Left lung (tissue), 10 donors: ENCODE measurements around the gene UPK3A. TPM values are rescaled to one million over a fixed set of nuclear protein-coding genes. Genes with fewer than 3 reads are reported as not detected.

Experiments
- ATAC-seq: fragments of 200-7000 bp; cut with Tn5 transposase; one replicate; pipeline ENCODE4 v1.9.1; 2020; ENCODE audit warnings: moderate library complexity
- DNase-seq, 4 donors: peaks; one replicate each; pipeline ENCODE4 v3.0.0-alpha.2; 2013 to 2020
- H3K27ac ChIP-seq, 2 donors: fragments of 200-600 bp; sonication (generic) in 1 of 2; one replicate each; pipeline versions ENCODE4 v1.5.0 to v1.8.0; 2020 to 2021
- H3K27me3 ChIP-seq, 2 donors: fragments of 200-600 bp; sonication (generic) in 1 of 2; one replicate each; pipeline versions ENCODE4 v1.5.0 to v1.8.0; 2020 to 2021
- H3K36me3 ChIP-seq, 2 donors: fragments of 200-600 bp; sonication (generic) in 1 of 2; one replicate each; pipeline versions ENCODE4 v1.5.0 to v1.8.0; 2020 to 2021
- H3K4me1 ChIP-seq, 2 donors: fragments of 200-600 bp; one replicate each; pipeline ENCODE4 v1.8.0; 2021
- H3K4me3 ChIP-seq, 2 donors: fragments of 200-600 bp; sonication (generic) in 1 of 2; one replicate each; pipeline versions ENCODE4 v1.5.0 to v1.8.0; 2020 to 2021; ENCODE audit warnings: mild to moderate bottlenecking in 1 of 2
- H3K9me3 ChIP-seq, 2 donors: fragments of 200-600 bp; sonication (generic) in 1 of 2; one replicate each; pipeline versions ENCODE4 v1.5.0 to v1.8.0; 2020 to 2021
- intact Hi-C, 2 donors: fragments of 100-400 bp; cut with DNase I; formaldehyde crosslinking; loops; one replicate each; pipeline versions ENCODE4 v1.11.2 to v1.14.2; 2022
- polyA plus RNA-seq, 6 donors: library from polyadenylated mRNA; unstranded; fragments of 120-200 nt; gene quantifications; one replicate each; pipeline ENCODE4 v1.2.1, GENCODE V29; 2013; ENCODE audit not compliant: insufficient read length in 6 of 6
- total RNA-seq, 2 donors: library from RNA; stranded (reverse); fragmentation: NEBNext Ultra II Directional; extraction: Animal tissue kit (Norgen Biotek cat#: 25700); gene quantifications; one replicate each; pipeline ENCODE4 v1.2.1, GENCODE V29; 2021
- TF ChIP-seq, protein P1 (sequence below), 2 donors: fragments of 200-600 bp; sonication (generic) in 1 of 2; IDR thresholded peaks; one replicate each; pipeline versions ENCODE4 v1.5.0 to v1.8.0; 2021; ENCODE audit warnings: antibody characterized with exemption in 2 of 2
- donor health status: DM: no; HTN: yes; CAD: no.
- donor health status: DM: no; HTN: no; CAD: no.

Gene UPK3A
- total and polyA plus RNA-seq, 8 donors, result 0.19 to 0.72 (median 0.27) TPM; not detected in 3

DNA sequence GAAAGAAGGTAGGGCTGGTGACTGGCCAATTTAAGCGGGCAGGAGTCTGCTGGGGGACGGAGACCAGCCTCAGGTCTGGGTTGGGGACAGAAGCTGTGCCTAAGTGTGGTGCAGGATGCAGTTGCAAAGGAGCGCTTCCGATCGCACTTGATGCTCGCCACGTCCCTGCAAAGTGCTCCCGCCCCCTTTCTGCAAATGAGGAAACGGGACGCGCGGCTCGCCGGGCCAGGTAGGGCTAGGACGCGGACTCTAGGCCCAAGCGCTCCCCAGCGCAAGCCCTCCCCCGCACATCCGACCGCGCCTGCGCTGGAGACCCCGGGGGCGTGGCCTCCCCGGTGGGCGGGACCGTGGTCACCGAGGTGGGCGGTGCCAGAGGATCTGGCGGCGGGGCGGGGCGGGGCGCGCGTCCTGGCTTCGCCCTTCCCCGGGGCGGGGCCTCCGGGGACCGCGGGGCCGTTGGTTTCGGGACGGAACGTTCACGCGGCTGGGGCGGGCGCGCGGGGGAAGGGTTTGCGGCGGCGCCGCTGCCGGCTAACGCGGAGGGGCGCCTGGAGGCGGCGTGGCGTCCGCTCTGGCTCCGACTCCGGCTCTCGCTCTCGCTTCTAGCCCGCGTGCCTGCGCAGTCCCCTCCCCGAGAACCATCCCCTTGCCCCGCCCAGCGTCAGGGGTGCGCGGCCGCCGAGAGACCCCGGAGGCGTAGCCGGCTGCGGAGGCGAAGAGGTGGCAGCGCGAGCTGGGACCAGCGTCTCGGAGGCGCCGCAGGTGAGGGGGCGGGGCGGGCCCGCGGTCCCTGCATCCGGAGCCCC, 24.9 kb downstream of the UPK3A start, which contains the start of gene FAM118A:
FAM118A (plus strand) TSS at position 513 of the 806 bp plus-strand sequence. CDS start 12,446 bp downstream, outside the sequence.
- Histone ChIP-seq H3K27me3 (no peaks in the 10 kb centered on the region), H3K4me1 (peaks cover 3 to 40% of the 10 kb centered on the region in 2 donors)
- intact Hi-C loops, result no loop called here

DNA sequence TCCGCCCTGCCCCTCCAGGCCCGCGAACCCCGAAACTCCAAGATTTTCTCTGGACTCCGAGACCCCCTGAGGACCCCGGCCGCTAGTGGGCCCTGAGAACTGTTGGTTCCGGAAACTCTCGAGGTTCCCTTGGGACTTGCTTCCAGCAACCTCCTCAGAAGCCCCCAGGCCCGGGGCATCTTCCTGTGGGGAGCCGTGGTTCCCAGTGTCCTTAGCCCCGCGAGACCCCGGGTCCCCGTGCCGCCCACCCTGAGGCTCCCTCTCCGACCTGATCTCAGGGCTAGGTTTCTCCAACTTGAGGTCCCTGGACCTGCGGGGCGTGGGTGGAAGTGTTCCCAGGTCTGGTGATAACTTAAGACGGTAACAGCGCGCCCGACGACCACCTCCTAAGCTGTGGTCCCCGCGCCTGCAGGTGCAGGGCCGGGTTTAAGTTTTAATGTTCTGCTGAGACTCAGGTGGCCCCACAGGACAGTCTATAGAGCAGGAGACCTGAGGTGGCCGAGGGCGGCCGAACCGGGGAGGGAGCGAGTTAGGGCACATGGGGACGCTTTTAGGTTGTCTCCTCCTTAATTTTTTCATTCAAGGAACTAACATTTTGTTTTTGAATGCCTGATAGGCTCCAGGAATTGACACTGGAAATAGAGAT, 25.7 kb downstream of the UPK3A start:
- H3K27me3 ChIP-seq, result no peaks in the 10 kb centered on the region
- peak overlapping the region; percentile 69 to 72 for H3K27ac ChIP-seq
- no peak for DNase-seq
- H3K4me1 ChIP-seq, result peaks cover 3 to 41% of the 10 kb centered on the region in 2 donors
- ATAC-seq, result no peak
- peak overlapping the region; percentile 82 to 89 for H3K4me3 ChIP-seq
- H3K9me3 ChIP-seq, result no peaks in the 10 kb centered on the region
- no peaks in the 10 kb centered on the region for H3K36me3 ChIP-seq
- TF ChIP-seq, protein P1, sequence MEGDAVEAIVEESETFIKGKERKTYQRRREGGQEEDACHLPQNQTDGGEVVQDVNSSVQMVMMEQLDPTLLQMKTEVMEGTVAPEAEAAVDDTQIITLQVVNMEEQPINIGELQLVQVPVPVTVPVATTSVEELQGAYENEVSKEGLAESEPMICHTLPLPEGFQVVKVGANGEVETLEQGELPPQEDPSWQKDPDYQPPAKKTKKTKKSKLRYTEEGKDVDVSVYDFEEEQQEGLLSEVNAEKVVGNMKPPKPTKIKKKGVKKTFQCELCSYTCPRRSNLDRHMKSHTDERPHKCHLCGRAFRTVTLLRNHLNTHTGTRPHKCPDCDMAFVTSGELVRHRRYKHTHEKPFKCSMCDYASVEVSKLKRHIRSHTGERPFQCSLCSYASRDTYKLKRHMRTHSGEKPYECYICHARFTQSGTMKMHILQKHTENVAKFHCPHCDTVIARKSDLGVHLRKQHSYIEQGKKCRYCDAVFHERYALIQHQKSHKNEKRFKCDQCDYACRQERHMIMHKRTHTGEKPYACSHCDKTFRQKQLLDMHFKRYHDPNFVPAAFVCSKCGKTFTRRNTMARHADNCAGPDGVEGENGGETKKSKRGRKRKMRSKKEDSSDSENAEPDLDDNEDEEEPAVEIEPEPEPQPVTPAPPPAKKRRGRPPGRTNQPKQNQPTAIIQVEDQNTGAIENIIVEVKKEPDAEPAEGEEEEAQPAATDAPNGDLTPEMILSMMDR (IDR thresholded peaks at IDR 0.05), result no peak
- intact Hi-C loops, result no loop called here

More for the DNA sequence above, 24.9 kb downstream of the UPK3A start, which contains the start of gene FAM118A:
- H3K36me3 ChIP-seq, result no peaks in the 10 kb centered on the region
- peak within 1 kb of the TSS; percentile 69 to 72 for H3K27ac ChIP-seq
- TF ChIP-seq, protein P1 (IDR thresholded peaks at IDR 0.05), result peak in 1 of 2 donors; percentile 26
- ATAC-seq, result peak; percentile 96
- peak; percentile 92 to 99 (median 94) for DNase-seq
- H3K4me3 ChIP-seq, result peak within 1 kb of the TSS; percentile 82 to 89
- no peaks in the 10 kb centered on the region for H3K9me3 ChIP-seq

DNA sequence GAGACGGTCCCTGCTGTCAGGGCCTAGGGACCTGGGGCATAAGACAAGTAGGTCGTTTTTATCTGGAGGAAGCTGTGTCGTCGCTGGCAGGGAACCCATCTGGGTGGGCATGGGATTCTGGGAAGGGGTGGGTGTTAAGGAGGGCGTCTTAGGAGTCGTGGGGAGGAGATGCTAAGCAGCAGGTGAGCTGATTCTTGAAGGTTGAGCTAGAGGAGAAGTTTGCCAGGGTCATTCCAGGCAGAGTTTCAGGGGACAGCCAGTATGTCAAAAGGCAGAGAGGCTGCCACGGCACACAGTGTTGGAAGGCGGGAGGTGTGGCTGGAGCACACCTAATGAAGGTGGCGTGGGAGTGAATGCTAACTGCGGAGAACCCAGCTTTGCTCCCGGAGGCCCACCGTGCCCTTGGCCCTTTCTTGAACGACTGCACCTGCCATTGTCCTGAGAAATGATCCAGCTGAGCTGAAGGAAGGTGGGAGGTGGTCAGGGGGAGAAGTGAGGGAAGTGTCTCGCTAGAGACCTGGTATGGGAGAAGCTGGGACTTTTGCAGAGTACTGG, 26.3 kb downstream of the UPK3A start:
- intact Hi-C loops, result no loop called here
- Histone ChIP-seq H3K27me3 (no peaks in the 10 kb centered on the region), H3K4me1 (peaks cover 3 to 42% of the 10 kb centered on the region in 2 donors), H3K27ac (no peak overlapping the region), H3K9me3 (no peaks in the 10 kb centered on the region), H3K36me3 (no peaks in the 10 kb centered on the region), H3K4me3 (peak overlapping the region; percentile 82 to 89)
- ATAC-seq, result no peak
- DNase-seq, result peak in 1 of 4 donors; percentile 56
- TF ChIP-seq, protein P1 (IDR thresholded peaks at IDR 0.05), result no peak

DNA sequence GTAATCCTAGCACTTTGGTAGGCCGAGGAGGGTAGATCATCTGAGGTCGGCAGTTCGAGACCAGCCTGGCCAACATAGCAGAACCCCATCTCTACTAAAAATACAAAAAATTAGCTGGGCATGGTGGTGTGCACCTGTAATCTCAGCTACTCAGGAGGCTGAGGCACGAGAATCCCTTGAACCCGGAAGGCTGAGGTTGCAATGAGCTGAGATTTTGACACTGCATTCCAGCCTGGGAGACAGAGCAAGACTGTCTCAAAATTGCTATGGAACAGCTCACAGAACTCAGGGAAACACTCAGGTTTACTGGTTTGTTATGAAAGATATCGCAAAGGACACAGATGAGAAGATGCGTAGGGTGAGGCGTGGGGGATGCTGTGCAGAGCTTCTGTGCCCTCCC, 27.7 kb downstream of the UPK3A start:
- intact Hi-C loops, result no loop called here
- no peaks in the 10 kb centered on the region for H3K27me3 ChIP-seq
- no peak overlapping the region for H3K27ac ChIP-seq
- H3K9me3 ChIP-seq, result no peaks in the 10 kb centered on the region
- no peaks in the 10 kb centered on the region for H3K36me3 ChIP-seq
- TF ChIP-seq, protein P1 (IDR thresholded peaks at IDR 0.05), result no peak
- H3K4me3 ChIP-seq, result no peak overlapping the region
- DNase-seq (peak in 1 of 4 donors; percentile 3), ATAC-seq (no peak)
- H3K4me1 ChIP-seq, result peaks cover 7 to 55% of the 10 kb centered on the region in 2 donors

DNA sequence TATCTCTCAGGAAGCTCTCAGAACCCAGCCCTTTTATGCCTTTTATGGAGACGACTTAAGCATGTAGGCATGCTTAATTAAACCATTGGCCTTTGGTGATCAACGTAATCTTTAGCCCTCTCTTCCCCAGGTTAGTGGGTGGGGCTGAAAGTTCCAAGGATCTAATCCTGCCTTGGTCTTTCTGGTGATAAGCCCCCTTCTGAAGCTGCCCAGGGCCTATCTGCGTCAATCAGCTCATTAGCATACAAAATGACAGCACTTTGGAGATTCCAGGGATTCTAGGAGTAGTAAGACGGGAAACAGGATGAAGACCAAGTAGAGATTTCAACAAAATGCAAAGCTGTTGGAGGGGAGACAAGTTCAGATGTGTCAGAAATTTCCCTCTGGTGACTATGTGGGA, 28.1 kb downstream of the UPK3A start:
- Histone ChIP-seq H3K9me3 (no peaks in the 10 kb centered on the region), H3K4me1 (peaks cover 9 to 59% of the 10 kb centered on the region in 2 donors), H3K27me3 (no peaks in the 10 kb centered on the region), H3K4me3 (no peak overlapping the region), H3K36me3 (no peaks in the 10 kb centered on the region), H3K27ac (no peak overlapping the region)
- intact Hi-C loops, result no loop called here
- no peak for DNase-seq
- no peak for ATAC-seq
- TF ChIP-seq, protein P1 (IDR thresholded peaks at IDR 0.05), result no peak
